ENCODE results near the gene ELFN2.
"Not testable (repeated sequence)": the region's sequence is repeated elsewhere in the genome, so short reads cannot be mapped to it uniquely, and the experiment has no call there.

ELFN2 gene

GRCh38 chr22:37427135-37427710, at the start of gene ELFN2:
Gene ELFN2 (minus strand): TSS chr22:37427479. CDS start chr22:37375534, 51,945 bp downstream.
- no peak for DNase-seq

GRCh38 chr22:37476389-37477329, 49.4 kb upstream of the ELFN2 start:
- DNase-seq: no peak

- DNase-seq: no peak
These were observed 47.3 kb upstream of the ELFN2 start for GRCh38 chr22:37474447-37475090.

- DNase-seq: no peak
These were observed 46.2 kb upstream of the ELFN2 start for GRCh38 chr22:37473437-37473946.

GRCh38 chr22:37472418-37473006, 45.2 kb upstream of the ELFN2 start:
- peak; percentile 43 for DNase-seq

GRCh38 chr22:37471727-37472417, 44.6 kb upstream of the ELFN2 start:
- no peak for DNase-seq

- no peak for DNase-seq
These were observed 42.8 kb upstream of the ELFN2 start for GRCh38 chr22:37470087-37470445.

- DNase-seq: no peak
These were observed 42.3 kb upstream of the ELFN2 start for GRCh38 chr22:37469416-37470086.

- not testable (repeated sequence) for DNase-seq
These were observed 41.0 kb upstream of the ELFN2 start for GRCh38 chr22:37468201-37468695.

- no peak for DNase-seq
These were observed 40.2 kb upstream of the ELFN2 start for GRCh38 chr22:37467391-37467955.

GRCh38 chr22:37464181-37464580, 36.9 kb upstream of the ELFN2 start:
- no peak for DNase-seq

- DNase-seq: no peak
These were observed 35.7 kb upstream of the ELFN2 start for GRCh38 chr22:37462983-37463382.

GRCh38 chr22:37462436-37462835, 35.2 kb upstream of the ELFN2 start:
- no peak for DNase-seq

GRCh38 chr22:37461961-37462360, 34.7 kb upstream of the ELFN2 start:
- no peak for DNase-seq

- no peak for DNase-seq
These were observed 33.4 kb upstream of the ELFN2 start for GRCh38 chr22:37460684-37461083.

- DNase-seq: no peak
These were observed 31.9 kb upstream of the ELFN2 start for GRCh38 chr22:37459206-37459605.

- peak; percentile 84 for DNase-seq
These were observed 30.0 kb upstream of the ELFN2 start for GRCh38 chr22:37457093-37457893.

GRCh38 chr22:37456346-37456745, 29.1 kb upstream of the ELFN2 start:
- no peak for DNase-seq

GRCh38 chr22:37455896-37456295, 28.6 kb upstream of the ELFN2 start:
- no peak for DNase-seq

GRCh38 chr22:37454857-37455686, 27.8 kb upstream of the ELFN2 start:
- no peak for DNase-seq

Data from stimulated activated CD4-positive, alpha-beta T cell treated with anti-CD3 and anti-CD28 coated beads, Interleukin-4, amount 100 ng/mL, for 1 hour (primary cell).